GM12874 (cell line): ENCODE data around the gene BRSK1.

Experiments
- TF ChIP-seq, protein P1 (sequence below): IDR thresholded peaks from 2 replicates; pipeline ENCODE4 v1.5.1; 2011; ENCODE audit warnings: low read depth, mild to moderate bottlenecking, control low read depth, low read length, moderate library complexity; ENCODE audit not compliant: insufficient read depth

BRSK1 gene

DNA sequence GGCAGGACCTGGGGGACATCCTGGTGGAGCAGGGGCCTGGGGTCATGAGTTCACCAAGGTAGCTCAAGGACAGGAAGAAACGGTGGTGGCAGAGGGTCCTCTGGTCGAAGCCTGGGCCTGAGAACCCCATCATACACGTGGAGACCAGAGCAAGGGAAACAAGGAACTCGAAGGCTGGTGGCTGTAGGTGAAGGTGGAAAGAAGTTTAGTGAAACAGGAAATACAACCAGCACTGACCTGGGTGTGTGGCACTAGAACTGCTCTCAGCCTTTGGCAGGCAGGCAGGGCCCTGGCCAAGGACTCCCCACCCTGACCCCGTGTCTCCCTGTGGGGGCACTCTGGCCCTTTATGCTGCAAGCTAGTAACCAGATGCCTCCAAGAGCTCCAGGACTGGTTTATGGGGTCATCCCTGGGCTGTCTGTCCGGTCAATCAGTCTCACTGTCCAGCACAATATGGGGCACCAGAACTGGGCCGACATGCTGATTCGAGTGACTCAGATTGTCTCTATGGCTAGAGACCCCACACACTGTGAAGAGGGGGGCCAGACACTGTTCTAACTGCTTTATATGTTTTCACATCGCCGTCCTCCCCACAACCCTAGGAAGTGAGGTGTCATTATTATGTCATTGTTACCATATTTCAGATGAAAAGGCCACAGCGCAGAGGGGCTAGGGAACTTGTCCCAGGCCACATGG is 67.0 kb downstream of the BRSK1 start:
- TF ChIP-seq, protein P1, sequence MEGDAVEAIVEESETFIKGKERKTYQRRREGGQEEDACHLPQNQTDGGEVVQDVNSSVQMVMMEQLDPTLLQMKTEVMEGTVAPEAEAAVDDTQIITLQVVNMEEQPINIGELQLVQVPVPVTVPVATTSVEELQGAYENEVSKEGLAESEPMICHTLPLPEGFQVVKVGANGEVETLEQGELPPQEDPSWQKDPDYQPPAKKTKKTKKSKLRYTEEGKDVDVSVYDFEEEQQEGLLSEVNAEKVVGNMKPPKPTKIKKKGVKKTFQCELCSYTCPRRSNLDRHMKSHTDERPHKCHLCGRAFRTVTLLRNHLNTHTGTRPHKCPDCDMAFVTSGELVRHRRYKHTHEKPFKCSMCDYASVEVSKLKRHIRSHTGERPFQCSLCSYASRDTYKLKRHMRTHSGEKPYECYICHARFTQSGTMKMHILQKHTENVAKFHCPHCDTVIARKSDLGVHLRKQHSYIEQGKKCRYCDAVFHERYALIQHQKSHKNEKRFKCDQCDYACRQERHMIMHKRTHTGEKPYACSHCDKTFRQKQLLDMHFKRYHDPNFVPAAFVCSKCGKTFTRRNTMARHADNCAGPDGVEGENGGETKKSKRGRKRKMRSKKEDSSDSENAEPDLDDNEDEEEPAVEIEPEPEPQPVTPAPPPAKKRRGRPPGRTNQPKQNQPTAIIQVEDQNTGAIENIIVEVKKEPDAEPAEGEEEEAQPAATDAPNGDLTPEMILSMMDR = no peak

- TF ChIP-seq, protein P1 = no peak
These were observed 68.2 kb downstream of the BRSK1 start for GRCh38 chr19:55352040-55352439.

DNA sequence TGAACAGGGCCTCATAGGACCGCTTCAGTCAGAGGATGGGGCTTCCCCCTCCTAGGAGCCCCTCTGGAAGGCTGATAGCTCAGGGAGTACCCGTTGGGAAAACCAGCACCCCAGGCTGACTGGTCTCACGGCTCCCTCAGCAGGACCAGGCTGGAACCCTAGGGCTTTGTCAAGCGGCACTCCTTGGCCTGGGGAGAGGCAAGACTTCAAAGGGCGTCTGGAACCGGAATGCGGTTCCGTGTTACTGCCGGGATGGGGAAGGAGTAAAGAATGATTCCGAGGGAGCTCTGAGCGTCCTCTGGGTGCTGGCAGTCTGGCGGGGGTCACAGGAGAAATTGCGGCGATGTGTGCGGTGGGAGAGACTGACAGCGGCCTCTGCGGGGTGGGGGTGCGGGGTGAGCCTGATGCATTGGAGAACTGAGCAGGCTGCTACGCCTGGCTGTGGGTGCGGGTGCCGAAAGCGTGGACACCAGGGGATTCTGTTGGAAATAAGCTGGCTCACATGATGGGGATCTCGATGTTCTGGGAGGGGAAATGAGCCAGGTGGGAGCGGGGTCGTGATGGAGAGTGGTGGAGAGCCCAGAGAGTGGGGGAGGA is 68.8 kb downstream of the BRSK1 start:
- TF ChIP-seq, protein P1 = no peak

- TF ChIP-seq, protein P1 = no peak
These were observed 69.6 kb downstream of the BRSK1 start for GRCh38 chr19:55353356-55353802.

DNA sequence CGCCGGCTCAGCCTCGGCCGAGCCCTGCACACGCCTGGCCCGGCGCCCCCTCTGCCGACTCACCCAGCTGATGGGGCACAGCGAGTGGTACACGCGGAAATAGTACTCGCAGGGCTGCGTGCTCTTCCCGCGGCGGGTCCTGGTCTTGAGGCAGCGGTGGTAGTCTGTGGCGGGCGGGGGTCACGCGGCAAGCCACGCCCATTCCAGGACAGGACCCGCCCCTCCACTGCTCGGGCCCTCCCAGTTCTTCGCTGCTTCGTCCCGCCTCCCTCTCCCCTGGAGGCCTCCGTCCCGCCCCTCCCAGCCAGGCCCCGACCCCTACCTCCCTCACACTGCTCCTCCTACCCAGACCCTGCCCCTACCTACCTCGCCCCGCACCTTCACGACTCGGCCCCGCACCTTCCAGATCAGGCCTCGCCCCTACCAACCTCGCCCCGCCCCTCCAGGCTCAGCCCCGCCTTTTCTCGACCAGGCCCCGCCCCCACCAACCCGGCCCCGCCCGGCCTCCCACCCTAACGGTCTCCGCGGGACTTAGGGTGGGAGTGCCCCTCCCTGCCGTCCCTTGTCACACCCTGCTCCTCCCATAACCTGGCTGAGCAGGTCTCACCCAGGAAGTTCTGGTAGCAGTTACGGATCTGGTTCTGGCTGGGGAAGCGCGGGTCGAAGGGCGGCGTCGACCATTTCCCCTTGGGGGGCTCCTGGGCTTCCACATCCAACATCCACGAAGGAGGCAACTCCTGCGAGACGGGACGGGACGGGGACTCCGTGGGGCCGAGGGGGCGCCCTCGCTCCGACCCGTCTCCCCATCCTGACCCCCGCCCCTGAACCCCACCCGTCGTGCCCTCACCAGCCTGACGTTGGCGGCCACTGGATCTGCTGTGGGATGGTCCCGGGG is 70.3 kb downstream of the BRSK1 start:
- TF ChIP-seq, protein P1 = no peak

GRCh38 chr19:55354698-55355212 is 71.0 kb downstream of the BRSK1 start, which contains the start of gene COX6B2:
Gene COX6B2, minus strand, starts transcription at chr19:55354719. Its CDS starts 198 bp downstream, at chr19:55354521.
- TF ChIP-seq, protein P1 = no peak
